ENCODE measurements around the gene ZMYND8.

DNA sequence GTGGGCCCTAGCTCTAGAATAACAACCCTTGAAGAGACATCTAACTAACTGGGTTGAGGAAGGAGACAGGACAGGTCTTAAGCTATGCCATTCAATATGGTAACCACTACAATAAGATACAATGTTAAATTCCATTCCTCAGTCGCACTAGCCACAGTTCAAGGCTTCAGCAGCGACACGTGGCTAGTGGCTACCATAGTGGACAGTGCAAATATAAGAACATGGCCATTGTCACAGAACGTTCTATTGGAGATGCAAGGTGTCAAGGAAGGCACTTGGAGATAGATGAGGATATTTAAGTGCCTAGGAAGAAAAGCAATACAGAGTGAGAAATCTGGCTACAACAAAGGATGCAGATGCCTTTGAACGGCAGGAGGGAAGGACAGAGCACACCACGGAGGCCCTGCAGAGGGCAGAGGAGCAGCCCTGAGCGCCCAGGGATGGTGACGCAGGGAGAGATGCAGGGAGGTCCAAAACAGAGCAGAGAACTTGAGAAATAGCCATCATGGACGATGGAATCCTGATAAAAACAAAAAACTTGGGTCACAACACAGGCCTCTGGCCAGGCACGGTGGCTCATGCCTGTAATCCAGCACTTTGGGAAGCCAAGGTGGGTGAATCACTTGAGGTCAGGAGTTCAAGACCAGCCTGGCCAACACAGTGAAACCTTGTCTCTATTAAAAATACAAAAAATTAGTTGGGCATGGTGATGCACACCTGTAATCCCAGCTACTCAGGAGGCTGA, 140.7 kb downstream of the ZMYND8 start:
- TF ChIP-seq, protein P1, sequence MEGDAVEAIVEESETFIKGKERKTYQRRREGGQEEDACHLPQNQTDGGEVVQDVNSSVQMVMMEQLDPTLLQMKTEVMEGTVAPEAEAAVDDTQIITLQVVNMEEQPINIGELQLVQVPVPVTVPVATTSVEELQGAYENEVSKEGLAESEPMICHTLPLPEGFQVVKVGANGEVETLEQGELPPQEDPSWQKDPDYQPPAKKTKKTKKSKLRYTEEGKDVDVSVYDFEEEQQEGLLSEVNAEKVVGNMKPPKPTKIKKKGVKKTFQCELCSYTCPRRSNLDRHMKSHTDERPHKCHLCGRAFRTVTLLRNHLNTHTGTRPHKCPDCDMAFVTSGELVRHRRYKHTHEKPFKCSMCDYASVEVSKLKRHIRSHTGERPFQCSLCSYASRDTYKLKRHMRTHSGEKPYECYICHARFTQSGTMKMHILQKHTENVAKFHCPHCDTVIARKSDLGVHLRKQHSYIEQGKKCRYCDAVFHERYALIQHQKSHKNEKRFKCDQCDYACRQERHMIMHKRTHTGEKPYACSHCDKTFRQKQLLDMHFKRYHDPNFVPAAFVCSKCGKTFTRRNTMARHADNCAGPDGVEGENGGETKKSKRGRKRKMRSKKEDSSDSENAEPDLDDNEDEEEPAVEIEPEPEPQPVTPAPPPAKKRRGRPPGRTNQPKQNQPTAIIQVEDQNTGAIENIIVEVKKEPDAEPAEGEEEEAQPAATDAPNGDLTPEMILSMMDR (IDR thresholded peaks at IDR 0.05), result no peak
- TF ChIP-seq POLR2AphosphoS5 (IDR thresholded peaks at IDR 0.05; ENCODE audit: low read depth, low read length), result no peak
- no peak for TF ChIP-seq SIN3A (IDR thresholded peaks at IDR 0.05; ENCODE audit: borderline replicate concordance, insufficient read depth, low read depth, low read length)
- TF ChIP-seq TCF7L2 (IDR thresholded peaks at IDR 0.05; ENCODE audit: low read depth, low read length), result no peak
- TF ChIP-seq, protein P2, sequence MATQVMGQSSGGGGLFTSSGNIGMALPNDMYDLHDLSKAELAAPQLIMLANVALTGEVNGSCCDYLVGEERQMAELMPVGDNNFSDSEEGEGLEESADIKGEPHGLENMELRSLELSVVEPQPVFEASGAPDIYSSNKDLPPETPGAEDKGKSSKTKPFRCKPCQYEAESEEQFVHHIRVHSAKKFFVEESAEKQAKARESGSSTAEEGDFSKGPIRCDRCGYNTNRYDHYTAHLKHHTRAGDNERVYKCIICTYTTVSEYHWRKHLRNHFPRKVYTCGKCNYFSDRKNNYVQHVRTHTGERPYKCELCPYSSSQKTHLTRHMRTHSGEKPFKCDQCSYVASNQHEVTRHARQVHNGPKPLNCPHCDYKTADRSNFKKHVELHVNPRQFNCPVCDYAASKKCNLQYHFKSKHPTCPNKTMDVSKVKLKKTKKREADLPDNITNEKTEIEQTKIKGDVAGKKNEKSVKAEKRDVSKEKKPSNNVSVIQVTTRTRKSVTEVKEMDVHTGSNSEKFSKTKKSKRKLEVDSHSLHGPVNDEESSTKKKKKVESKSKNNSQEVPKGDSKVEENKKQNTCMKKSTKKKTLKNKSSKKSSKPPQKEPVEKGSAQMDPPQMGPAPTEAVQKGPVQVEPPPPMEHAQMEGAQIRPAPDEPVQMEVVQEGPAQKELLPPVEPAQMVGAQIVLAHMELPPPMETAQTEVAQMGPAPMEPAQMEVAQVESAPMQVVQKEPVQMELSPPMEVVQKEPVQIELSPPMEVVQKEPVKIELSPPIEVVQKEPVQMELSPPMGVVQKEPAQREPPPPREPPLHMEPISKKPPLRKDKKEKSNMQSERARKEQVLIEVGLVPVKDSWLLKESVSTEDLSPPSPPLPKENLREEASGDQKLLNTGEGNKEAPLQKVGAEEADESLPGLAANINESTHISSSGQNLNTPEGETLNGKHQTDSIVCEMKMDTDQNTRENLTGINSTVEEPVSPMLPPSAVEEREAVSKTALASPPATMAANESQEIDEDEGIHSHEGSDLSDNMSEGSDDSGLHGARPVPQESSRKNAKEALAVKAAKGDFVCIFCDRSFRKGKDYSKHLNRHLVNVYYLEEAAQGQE (IDR thresholded peaks at IDR 0.05; ENCODE audit: insufficient read depth in 1 of 2, low read depth in 2 of 2, low read length in 1 of 2), result no peak

All from Panc1 (cell line).